ENCODE measurements around the gene ENO2. TPM values are rescaled to one million over a fixed set of nuclear protein-coding genes. Genes with fewer than 3 reads are reported as not detected.

The ENO2 gene
- total RNA-seq, 1 donor from 2014 or later, result 182 TPM

DNA sequence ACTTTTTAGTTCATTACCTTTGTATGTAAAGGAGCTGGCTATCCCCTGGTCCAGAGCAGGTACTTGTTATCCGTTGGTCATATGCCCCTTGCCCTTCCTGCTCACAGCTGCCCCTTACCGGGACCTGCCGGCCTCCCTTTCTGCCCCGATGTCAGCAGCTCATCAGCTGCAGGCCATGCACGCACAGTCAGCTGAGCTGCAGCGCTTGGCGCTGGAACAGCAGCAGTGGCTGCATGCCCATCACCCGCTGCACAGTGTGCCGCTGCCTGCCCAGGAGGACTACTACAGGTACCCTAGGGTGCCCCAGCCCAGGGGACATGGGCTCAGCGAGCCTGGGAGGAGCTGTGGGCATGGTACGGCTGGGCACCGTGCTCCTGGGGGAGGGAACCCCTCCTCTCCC, 26.9 kb downstream of the ENO2 start:
- H3K4me3 Mint-ChIP-seq (ENCODE audit: unreplicated experiment), result no peak overlapping the region
- TF ChIP-seq, protein P1, sequence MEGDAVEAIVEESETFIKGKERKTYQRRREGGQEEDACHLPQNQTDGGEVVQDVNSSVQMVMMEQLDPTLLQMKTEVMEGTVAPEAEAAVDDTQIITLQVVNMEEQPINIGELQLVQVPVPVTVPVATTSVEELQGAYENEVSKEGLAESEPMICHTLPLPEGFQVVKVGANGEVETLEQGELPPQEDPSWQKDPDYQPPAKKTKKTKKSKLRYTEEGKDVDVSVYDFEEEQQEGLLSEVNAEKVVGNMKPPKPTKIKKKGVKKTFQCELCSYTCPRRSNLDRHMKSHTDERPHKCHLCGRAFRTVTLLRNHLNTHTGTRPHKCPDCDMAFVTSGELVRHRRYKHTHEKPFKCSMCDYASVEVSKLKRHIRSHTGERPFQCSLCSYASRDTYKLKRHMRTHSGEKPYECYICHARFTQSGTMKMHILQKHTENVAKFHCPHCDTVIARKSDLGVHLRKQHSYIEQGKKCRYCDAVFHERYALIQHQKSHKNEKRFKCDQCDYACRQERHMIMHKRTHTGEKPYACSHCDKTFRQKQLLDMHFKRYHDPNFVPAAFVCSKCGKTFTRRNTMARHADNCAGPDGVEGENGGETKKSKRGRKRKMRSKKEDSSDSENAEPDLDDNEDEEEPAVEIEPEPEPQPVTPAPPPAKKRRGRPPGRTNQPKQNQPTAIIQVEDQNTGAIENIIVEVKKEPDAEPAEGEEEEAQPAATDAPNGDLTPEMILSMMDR (IDR thresholded peaks at IDR 0.05; ENCODE audit: partially characterized antibody, unreplicated experiment), result no peak
- peaks cover 30% of the 10 kb centered on the region for H3K27me3 Mint-ChIP-seq (ENCODE audit: unreplicated experiment)
- DNase-seq, result no peak
- peaks cover 8% of the 10 kb centered on the region for H3K36me3 Mint-ChIP-seq (ENCODE audit: unreplicated experiment)
- peaks cover 16% of the 10 kb centered on the region for H3K4me1 Mint-ChIP-seq (ENCODE audit: low read depth, unreplicated experiment)
- H3K9me3 Mint-ChIP-seq (ENCODE audit: unreplicated experiment), result peaks cover 29% of the 10 kb centered on the region
- H3K27ac Mint-ChIP-seq (ENCODE audit: unreplicated experiment), result no peak overlapping the region

DNA sequence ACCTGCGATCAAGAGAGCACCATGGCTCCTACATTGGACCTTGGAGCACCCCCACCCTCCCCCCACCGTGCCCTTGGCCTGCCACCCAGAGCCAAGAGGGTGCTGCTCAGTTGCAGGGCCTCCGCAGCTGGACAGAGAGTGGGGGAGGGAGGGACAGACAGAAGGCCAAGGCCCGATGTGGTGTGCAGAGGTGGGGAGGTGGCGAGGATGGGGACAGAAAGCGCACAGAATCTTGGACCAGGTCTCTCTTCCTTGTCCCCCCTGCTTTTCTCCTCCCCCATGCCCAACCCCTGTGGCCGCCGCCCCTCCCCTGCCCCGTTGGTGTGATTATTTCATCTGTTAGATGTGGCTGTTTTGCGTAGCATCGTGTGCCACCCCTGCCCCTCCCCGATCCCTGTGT, 27.4 kb downstream of the ENO2 start:
- TF ChIP-seq, protein P1 (IDR thresholded peaks at IDR 0.05; ENCODE audit: partially characterized antibody, unreplicated experiment), result no peak
- peaks cover 31% of the 10 kb centered on the region for H3K27me3 Mint-ChIP-seq (ENCODE audit: unreplicated experiment)
- DNase-seq, result no peak
- H3K4me3 Mint-ChIP-seq (ENCODE audit: unreplicated experiment), result no peak overlapping the region
- H3K36me3 Mint-ChIP-seq (ENCODE audit: unreplicated experiment), result peaks cover 8% of the 10 kb centered on the region
- H3K4me1 Mint-ChIP-seq (ENCODE audit: low read depth, unreplicated experiment), result peaks cover 18% of the 10 kb centered on the region
- H3K9me3 Mint-ChIP-seq (ENCODE audit: unreplicated experiment), result peaks cover 26% of the 10 kb centered on the region
- H3K27ac Mint-ChIP-seq (ENCODE audit: unreplicated experiment), result no peak overlapping the region

DNA sequence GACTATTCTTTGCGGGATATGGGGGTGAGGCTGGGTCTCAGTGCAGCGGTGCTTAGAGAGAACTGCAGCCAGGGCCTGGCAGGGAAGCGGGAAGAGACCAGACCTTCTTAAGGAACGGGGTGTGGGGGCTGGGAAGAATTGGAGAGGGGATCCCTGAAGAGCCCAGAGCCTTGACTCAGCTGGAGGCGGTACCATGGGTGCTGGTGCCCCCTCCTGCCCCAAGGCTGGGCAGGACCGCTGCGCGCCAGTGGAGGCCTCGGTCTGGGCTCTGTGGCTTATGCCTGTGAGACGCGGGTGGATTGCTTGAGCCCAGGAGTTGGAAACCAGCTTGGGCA, 27.9 kb downstream of the ENO2 start:
- peaks cover 35% of the 10 kb centered on the region for H3K27me3 Mint-ChIP-seq (ENCODE audit: unreplicated experiment)
- TF ChIP-seq, protein P1 (IDR thresholded peaks at IDR 0.05; ENCODE audit: partially characterized antibody, unreplicated experiment), result no peak
- H3K4me1 Mint-ChIP-seq (ENCODE audit: low read depth, unreplicated experiment), result peaks cover 21% of the 10 kb centered on the region

DNA sequence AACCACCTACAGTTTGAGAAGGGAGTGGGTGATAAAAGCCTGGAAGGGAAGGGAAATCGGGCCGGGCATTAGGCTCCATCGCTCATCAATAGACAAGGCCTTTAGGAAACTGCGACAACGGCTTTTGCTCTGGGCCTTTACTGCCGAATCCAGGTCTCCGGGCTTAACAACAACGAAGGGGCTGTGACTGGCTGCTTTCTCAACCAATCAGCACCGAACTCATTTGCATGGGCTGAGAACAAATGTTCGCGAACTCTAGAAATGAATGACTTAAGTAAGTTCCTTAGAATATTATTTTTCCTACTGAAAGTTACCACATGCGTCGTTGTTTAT, 29.0 kb downstream of the ENO2 start:
- H3K9me3 Mint-ChIP-seq (ENCODE audit: unreplicated experiment), result peaks cover 23% of the 10 kb centered on the region
- TF ChIP-seq, protein P1 (IDR thresholded peaks at IDR 0.05; ENCODE audit: partially characterized antibody, unreplicated experiment), result no peak
- H3K4me3 Mint-ChIP-seq (ENCODE audit: unreplicated experiment), result peak overlapping the region; percentile 97
- peaks cover 8% of the 10 kb centered on the region for H3K36me3 Mint-ChIP-seq (ENCODE audit: unreplicated experiment)
- H3K4me1 Mint-ChIP-seq (ENCODE audit: low read depth, unreplicated experiment), result peaks cover 20% of the 10 kb centered on the region
- H3K27me3 Mint-ChIP-seq (ENCODE audit: unreplicated experiment), result peaks cover 35% of the 10 kb centered on the region
- peak; percentile 71 for DNase-seq
- peak overlapping the region; percentile 99 for H3K27ac Mint-ChIP-seq (ENCODE audit: unreplicated experiment)

More for the DNA sequence above, 27.9 kb downstream of the ENO2 start:
- Mint-ChIP-seq H3K27ac (ENCODE audit: unreplicated experiment) (peak overlapping the region; percentile 99), H3K36me3 (ENCODE audit: unreplicated experiment) (peaks cover 8% of the 10 kb centered on the region), H3K9me3 (ENCODE audit: unreplicated experiment) (peaks cover 26% of the 10 kb centered on the region), H3K4me3 (ENCODE audit: unreplicated experiment) (peak overlapping the region; percentile 47)
- DNase-seq, result no peak

DNA sequence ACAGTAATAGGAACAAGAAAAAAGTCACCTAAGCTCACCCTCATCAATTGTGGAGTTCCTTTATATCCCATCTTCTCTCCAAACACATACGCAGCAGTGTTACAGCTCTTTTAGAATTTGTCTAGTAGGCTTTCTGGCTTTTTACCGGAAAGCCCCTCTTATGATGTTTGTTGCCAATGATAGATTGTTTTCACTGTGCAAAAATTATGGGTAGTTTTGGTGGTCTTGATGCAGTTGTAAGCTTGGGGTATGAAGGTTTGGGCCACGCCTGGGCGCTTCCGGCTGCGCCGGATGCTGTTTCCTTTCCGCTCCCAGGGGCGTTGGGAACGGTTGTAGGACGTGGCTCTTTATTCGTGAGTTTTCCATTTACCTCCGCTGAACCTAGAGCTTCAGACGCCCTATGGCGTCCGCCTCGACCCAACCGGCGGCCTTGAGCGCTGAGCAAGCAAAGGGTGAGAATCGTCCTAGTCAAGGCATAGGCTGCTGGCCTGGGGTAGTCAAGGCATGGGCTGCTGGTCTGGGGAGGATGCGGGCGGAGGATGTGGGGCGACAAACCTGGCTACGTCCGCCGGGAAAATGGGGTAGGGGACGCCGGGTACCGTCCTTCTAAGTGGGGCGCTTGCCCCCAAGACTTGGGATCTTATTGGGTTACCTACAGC, 29.5 kb downstream of the ENO2 start, which contains the start of the genes C12orf57 and RNU7-1:
TSS of gene C12orf57 (plus strand) at position 301 of the 659 bp plus-strand sequence. CDS start at position 401, 100 bp downstream.
TSS of gene RNU7-1 (plus strand) at position 95 of the 659 bp plus-strand sequence.
- peak within 1 kb of the TSS; percentile 97 for H3K4me3 Mint-ChIP-seq (ENCODE audit: unreplicated experiment)
- H3K36me3 Mint-ChIP-seq (ENCODE audit: unreplicated experiment), result peaks cover 8% of the 10 kb centered on the region
- DNase-seq, result peak; percentile 79
- TF ChIP-seq, protein P1 (IDR thresholded peaks at IDR 0.05; ENCODE audit: partially characterized antibody, unreplicated experiment), result no peak
- peaks cover 35% of the 10 kb centered on the region for H3K27me3 Mint-ChIP-seq (ENCODE audit: unreplicated experiment)
- H3K9me3 Mint-ChIP-seq (ENCODE audit: unreplicated experiment), result peaks cover 22% of the 10 kb centered on the region
- peaks cover 20% of the 10 kb centered on the region for H3K4me1 Mint-ChIP-seq (ENCODE audit: low read depth, unreplicated experiment)
- H3K27ac Mint-ChIP-seq (ENCODE audit: unreplicated experiment), result peak within 1 kb of the TSS; percentile 99

Data from glutamatergic neuron (in vitro differentiated cells).